ENCODE results near the gene JAKMIP1.

The JAKMIP1 gene

GRCh38 chr4:6200011-6200921, at the start of gene JAKMIP1:
Gene JAKMIP1, minus strand, starts transcription at chr4:6200549. Its CDS starts 87,699 bp downstream, at chr4:6112850.
- DNase-seq = peak; percentile 92

GRCh38 chr4:6248394-6248793, 48.0 kb upstream of the JAKMIP1 start:
- DNase-seq = no peak

- no peak for DNase-seq
These were observed 45.9 kb upstream of the JAKMIP1 start for GRCh38 chr4:6246170-6246634.

GRCh38 chr4:6245246-6246169, 45.2 kb upstream of the JAKMIP1 start:
- DNase-seq = no peak

GRCh38 chr4:6242271-6243029, 42.1 kb upstream of the JAKMIP1 start:
- no peak for DNase-seq

- no peak for DNase-seq
These were observed 40.9 kb upstream of the JAKMIP1 start for GRCh38 chr4:6241062-6241845.

GRCh38 chr4:6239968-6240367, 39.6 kb upstream of the JAKMIP1 start:
- DNase-seq = no peak

- DNase-seq = no peak
These were observed 39.1 kb upstream of the JAKMIP1 start for GRCh38 chr4:6239486-6239885.

- no peak for DNase-seq
These were observed 36.6 kb upstream of the JAKMIP1 start for GRCh38 chr4:6236816-6237390.

GRCh38 chr4:6235901-6236640, 35.7 kb upstream of the JAKMIP1 start:
- DNase-seq = no peak

GRCh38 chr4:6235012-6235411, 34.7 kb upstream of the JAKMIP1 start:
- no peak for DNase-seq

- no peak for DNase-seq
These were observed 33.6 kb upstream of the JAKMIP1 start for GRCh38 chr4:6233929-6234328.

GRCh38 chr4:6232836-6233785, 32.8 kb upstream of the JAKMIP1 start:
- DNase-seq = no peak

GRCh38 chr4:6231663-6232165, 31.4 kb upstream of the JAKMIP1 start:
- no peak for DNase-seq

- no peak for DNase-seq
These were observed 30.7 kb upstream of the JAKMIP1 start for GRCh38 chr4:6230827-6231662.

- no peak for DNase-seq
These were observed 30.1 kb upstream of the JAKMIP1 start for GRCh38 chr4:6230502-6230785.

GRCh38 chr4:6229671-6230501, 29.5 kb upstream of the JAKMIP1 start:
- no peak for DNase-seq

GRCh38 chr4:6229095-6229494, 28.7 kb upstream of the JAKMIP1 start:
- no peak for DNase-seq
